ENCODE results near the gene ELOA. TPM values are rescaled to one million over a fixed set of nuclear protein-coding genes. Genes with fewer than 3 reads are reported as not detected.
A peak's percentile ranks its signal among the peaks of the same experiment; 100 is the strongest.
"Not testable (repeated sequence)": the region's sequence is repeated elsewhere in the genome, so short reads cannot be mapped to it uniquely, and the experiment has no call there.

Gene ELOA
- total RNA-seq, 1 donor from 2014 or later: 51.1 TPM

DNA sequence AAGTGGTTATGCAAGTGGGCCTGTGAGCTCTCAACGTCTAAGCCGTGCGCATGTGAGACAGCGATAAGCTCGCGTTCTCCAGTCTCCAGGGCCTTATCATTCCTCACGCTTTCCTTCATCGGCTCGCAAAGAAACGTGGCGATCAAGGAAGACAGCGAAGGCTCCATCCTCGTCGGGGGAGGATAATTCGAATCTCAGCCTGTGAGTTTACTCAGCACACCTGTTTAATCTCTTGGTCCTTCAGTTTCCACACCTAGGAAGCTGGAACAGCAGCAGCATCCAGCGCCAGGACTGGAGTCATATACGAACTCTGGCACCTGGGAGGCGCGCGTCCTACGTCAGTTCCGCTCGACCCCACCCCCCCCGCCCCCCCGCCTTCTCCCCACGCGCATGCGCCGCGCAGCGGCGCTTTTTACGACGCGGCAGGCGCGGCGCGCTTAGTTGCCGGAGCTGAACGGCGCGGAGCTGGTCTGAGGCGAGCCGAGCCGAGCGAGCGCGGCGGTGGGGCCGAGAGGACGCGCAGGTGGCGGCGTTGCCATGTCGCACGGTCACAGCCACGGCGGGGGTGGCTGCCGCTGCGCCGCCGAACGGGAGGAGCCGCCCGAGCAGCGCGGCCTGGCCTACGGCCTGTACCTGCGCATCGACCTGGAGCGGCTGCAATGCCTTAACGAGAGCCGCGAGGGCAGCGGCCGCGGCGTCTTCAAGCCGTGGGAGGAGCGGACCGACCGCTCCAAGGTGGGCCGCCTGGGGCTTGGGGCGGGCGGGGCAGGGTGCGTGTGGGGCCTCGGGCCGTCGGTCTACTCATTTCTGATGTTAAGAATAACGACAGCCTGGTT is 34.9 kb downstream of the ELOA start, which contains the start of gene PITHD1:
Gene PITHD1, plus strand, starts transcription at position 440 of the 836 bp plus-strand sequence. Its CDS starts 98 bp downstream, at position 538.
- peak; percentile 94 for DNase-seq (ENCODE audit: low spot score)

DNA sequence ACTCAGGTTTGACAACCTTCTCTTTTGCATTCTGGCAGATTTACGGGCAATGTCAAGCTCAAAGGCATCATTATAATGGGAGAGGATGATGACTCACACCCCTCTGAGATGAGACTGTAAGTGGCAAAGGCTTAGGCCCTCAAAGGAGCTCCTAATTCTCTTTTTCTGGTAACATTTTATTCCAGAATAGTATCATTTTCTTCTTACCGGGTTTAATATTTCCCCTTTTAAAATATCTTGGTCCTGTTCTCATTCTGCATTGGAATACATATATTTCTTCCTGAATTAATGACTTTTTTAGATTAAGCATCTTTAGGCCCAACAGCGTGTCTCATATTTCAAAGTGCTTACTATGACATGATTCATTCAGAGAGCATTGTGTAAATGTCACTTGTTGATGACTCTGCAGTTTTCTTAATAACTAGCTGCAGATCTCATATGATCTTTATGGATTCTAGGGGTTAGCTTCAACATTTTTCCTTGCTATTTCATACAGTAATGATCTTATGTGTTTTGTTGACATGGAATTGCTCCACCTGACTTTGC is 36.6 kb downstream of the ELOA start:
- no peak for DNase-seq (ENCODE audit: low spot score)

DNA sequence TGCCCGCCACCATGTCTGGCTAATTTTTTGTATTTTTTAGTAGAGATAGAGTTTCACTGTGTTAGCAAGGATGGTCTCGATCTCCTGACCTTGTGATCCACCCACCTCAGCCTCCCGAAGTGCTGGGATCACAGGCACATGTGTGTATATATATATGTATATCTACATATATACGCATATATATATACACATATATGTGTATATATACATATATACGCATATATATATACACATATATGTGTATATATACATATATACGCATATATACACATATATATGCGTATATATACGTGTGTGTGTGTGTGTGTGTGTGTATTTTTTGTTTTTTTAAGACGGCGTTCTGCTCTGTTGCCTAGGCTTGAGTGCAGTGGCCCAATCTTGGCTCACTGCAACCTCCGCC is 39.9 kb downstream of the ELOA start:
- not testable (repeated sequence) for DNase-seq (ENCODE audit: low spot score)

- no peak for DNase-seq (ENCODE audit: low spot score)
Observed at GRCh38 chr1:23784846-23785245, 41.6 kb downstream of the ELOA start.

DNA sequence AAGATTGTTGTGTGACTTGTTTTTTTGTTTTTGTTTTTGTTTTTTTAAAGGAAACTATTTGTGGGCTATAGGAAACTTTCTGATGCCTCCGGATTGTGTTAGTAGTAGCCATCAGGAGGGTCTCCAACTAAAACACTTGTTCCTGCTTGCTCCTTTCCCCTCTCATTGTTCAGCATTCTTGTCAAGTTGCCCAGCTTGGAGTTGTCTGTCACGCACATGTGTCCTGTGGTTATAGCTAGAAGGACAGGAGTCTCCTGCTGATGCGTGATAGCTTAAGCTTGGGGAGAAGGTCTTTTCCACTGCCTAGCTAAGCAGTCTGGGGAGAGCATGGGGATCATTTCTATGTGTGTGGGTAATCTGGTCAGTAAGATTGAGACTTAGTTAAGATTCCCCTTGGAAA is 44.4 kb downstream of the ELOA start:
- no peak for DNase-seq (ENCODE audit: low spot score)

- DNase-seq (ENCODE audit: low spot score): no peak
Observed at GRCh38 chr1:23788695-23789094, 45.4 kb downstream of the ELOA start.

DNA sequence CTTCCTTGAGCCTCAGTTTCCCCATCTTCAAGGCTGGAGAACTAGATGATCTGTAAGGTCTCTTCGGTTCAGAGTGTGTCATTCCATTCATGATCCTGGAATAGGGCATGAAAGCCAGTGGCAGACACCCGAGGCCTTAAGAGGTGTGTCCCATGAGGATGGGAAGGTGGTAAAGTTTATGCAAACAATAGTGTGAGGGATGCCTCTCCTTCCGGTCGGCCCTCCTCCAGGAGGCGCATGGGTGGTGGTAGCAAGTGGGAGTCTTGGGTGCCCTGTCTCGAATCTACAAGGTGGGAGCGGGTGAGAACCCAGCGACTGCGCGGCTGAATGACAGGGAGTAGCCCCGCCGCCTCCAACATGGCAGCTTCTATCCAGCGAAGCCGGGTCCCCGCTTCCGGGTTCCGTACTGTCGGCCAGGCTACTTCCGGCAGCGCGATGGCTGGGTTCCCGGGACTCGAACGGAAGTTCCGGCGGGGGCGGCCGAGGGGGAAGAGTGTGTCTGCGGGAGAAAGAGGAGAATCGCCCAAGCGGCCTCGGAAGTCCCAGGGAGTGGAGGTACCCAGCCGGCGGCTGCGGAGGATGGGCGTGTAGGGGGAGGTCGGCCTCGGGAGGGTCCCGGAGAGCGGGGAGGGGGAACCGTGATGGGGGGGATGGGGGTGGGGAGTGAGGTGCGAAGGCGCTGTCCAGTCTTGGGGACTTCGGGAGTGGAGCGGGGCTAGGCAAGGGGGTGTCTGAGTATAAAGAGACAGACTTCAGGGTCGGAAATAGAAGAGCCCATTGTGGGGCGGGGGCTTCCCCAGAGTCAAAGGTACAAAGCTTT is 47.6 kb downstream of the ELOA start, which contains the start of gene LYPLA2:
Gene LYPLA2, plus strand, starts transcription at position 450 of the 820 bp plus-strand sequence. CDS start 1,538 bp downstream, outside the sequence.
- peak; percentile 98 for DNase-seq (ENCODE audit: low spot score)

DNA sequence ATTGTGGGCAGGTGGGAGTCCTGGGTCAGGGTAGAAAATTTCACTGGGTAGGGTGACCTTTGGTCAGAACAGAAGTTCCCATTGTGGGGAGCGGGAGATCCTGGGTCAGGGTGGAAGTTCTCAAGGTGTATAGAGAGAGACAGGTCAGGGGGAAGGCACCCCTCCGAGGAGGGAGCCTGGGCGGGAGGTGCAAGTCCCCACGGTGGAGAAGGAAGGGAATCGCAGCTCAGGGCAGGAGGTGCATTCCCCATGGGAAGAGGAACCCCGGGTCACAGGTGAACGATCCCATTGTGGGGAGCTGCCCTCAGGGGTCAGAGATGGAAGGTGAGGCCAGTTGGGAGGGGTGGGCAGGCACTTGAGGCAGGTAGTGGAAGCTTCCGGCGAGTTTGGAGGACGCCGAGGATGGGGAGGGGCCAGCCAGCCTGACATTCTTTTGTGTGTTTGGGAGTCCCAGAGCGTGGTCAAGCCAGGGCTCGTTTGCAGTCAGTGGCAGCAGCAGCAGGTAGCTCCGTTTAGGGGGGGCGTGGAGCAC is 48.3 kb downstream of the ELOA start:
- DNase-seq (ENCODE audit: low spot score): no peak

GRCh38 chr1:23792151-23792945 is 49.1 kb downstream of the ELOA start:
- DNase-seq (ENCODE audit: low spot score): no peak

- no peak for DNase-seq (ENCODE audit: low spot score)
Observed at GRCh38 chr1:23793018-23793781, 49.9 kb downstream of the ELOA start.

DNA sequence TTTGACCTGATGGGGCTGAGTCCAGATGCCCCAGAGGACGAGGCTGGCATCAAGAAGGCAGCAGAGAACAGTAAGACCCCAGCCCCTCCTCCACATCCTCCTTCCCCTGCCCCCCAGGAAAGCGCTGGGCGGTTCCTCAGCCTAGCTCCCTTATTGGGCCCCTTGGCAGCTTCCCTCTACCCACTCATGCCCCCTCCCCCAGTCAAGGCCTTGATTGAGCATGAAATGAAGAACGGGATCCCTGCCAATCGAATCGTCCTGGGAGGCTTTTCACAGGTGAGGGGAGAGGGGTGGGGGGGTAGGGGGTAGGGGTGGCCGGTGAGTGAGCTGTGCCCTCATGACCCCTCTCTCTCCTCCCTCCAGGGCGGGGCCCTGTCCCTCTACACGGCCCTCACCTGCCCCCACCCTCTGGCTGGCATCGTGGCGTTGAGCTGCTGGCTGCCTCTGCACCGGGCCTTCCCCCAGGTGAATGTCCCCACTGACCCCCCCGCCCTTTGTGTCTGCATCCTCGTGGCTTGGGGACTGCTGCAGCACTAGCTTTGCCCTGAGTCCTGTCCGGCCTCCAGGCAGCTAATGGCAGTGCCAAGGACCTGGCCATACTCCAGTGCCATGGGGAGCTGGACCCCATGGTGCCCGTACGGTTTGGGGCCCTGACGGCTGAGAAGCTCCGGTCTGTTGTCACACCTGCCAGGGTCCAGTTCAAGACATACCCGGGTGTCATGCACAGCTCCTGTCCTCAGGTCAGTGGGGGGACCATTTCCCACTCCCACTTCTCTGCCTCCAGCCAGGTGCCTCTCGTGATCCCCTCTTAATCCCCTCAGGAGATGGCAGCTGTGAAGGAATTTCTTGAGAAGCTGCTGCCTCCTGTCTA is 50.8 kb downstream of the ELOA start:
- no peak for DNase-seq (ENCODE audit: low spot score)

- not testable (repeated sequence) for DNase-seq (ENCODE audit: low spot score)
Observed at GRCh38 chr1:23794732-23795182, 51.5 kb downstream of the ELOA start.

DNA sequence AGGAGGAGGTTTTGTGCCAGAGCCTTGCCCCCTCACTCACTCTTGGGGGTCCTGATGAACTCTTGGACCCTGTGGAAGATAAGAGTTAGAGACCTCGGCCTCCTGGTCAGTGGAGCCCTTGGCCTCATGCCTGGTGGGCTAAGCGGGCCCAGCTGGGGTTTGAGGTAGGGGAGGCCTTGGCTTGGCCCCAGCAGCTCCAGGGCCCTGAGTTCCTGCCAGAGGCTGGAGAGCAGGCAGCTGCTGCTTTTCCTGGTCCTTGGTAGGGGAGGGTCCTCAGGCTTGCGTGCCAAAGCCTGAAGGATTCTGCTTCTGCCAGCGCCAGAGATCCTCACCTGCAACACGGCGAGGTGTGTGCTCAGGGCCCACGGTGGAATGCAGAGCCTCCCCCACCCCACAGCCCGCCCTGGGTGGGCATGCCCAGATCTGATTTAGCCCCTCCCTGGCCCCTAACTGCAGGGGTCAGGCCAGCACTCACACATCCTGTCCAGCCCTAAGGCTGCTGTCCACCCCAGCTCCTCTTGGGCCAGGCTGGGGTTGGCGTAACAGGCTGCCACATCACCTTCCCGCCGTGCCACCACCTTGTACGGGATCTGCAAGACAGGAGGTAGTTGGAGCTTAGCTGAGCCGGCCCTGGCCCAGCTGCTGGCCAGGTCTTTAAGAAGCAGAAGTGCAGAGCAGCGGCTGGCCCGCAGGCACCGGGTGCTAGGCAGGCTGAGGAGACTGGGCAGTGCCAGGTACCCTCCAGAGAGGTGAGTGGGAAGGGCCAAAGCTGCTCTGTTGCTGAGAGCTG is 52.6 kb downstream of the ELOA start:
- DNase-seq (ENCODE audit: low spot score): no peak

DNA sequence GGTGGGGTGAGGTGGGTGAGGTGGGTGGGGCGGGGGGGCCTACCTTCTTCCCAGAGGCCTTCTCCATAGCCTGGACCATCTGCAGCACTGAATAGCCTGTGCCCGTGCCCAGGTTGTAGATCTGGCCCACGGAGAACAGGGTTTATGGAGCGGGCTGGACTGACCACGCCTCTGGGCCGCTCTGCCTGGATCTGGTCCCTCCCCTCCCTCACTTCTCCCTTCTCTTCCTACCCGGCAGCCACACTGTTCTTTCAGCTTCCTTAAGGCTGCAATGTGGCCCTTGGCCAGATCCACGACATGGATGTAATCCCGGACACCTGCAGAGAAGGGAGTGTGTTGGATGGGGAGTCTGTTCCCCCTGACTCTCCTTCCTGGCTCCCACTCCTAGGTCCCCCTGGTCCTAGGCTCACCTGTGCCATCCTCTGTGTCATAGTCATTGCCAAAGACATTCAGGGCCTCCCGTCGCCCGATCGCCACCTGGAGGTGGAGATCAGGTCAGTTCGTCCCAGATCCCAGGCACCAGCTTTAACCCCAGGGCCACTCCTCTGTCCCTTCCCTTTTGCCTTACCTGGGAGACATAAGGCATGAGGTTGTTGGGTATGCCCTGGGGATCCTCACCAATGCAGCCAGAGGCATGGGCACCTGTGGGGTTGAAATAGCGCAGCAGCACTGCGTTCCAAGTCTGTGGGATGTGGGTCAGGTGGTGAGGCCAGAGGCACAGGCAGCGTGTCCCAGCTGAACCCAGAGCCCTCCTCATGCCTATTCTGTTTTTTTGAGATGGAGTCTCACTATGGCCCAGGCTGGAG is 53.4 kb downstream of the ELOA start:
- DNase-seq (ENCODE audit: low spot score): no peak

- no peak for DNase-seq (ENCODE audit: low spot score)
Observed at GRCh38 chr1:23797478-23798448, 54.5 kb downstream of the ELOA start.

DNA sequence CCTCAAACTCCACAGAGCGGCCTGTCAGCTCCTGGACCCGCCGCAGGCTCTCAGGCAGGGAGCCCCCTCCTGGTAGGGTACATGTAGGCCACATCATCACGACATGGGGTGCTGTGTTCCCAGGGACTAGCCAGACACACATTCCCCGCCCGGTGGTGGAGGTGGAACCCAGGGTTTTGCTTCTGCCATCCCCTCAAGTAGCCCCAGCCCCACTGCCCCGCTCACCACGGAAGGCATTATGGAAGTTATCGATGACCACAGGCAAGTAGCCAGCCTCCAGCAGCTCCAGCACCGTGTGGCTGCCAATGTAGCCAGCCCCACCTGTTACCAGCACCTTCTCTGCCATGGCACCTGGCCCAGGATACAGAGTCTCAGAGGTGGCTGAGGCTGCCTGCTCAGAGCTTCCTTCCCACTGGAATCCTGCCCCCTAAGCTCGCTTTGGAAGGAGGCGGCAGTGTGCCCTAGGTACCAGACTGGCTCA is 55.4 kb downstream of the ELOA start:
- DNase-seq (ENCODE audit: low spot score): no peak
